Psoas muscle (tissue), 8 donors: ENCODE data around the gene NR6A1. TPM values are rescaled to one million over a fixed set of nuclear protein-coding genes. Genes with fewer than 3 reads are reported as not detected.

Experiments used
- ATAC-seq, 4 donors: fragments of 200-7000 bp; cut with Tn5 transposase; one replicate each; pipeline ENCODE4 v1.9.1; 2020; ENCODE audit warnings: moderate library complexity in 3 of 4, mild to moderate bottlenecking in 2 of 4
- DNase-seq, 2 donors: peaks; one replicate each; pipeline ENCODE4 v3.0.0-alpha.2; 2020
- H3K27ac ChIP-seq: fragments of 200-600 bp; one replicate; pipeline ENCODE4 v1.8.0; 2022
- H3K27me3 ChIP-seq, 3 donors: fragments of 200-600 bp in 1 of 3; one replicate each; pipeline versions ENCODE4 v1.6.1 to v1.8.0; 2013 to 2022; ENCODE audit warnings: low read length in 2 of 3, mild to moderate bottlenecking in 2 of 3, moderate library complexity in 1 of 3; ENCODE audit not compliant: insufficient read depth in 3 of 3
- H3K36me3 ChIP-seq, 2 donors: fragments of 200-600 bp in 1 of 2; one replicate each; pipeline versions ENCODE4 v1.6.1 to v1.8.0; 2013 to 2022; ENCODE audit warnings: low read depth in 1 of 2, mild to moderate bottlenecking in 1 of 2, moderate library complexity in 1 of 2; ENCODE audit not compliant: insufficient read depth in 1 of 2
- H3K4me1 ChIP-seq: fragments of 200-600 bp; one replicate; pipeline ENCODE4 v1.8.0; 2022
- H3K4me3 ChIP-seq: fragments of 200-600 bp; one replicate; pipeline ENCODE4 v1.8.0; 2022; ENCODE audit warnings: mild to moderate bottlenecking
- H3K9me3 ChIP-seq: fragments of 200-600 bp; one replicate; pipeline ENCODE4 v1.8.0; 2022
- WGBS, 3 donors: extraction: QIAGEN DNeasy Blood & Tissue Kit; methylation state at CpG; one replicate each; pipeline versions ENCODE4 v1.1.6 to v1.1.7; 2013; 5-methylcytosine and 5-hydroxymethylcytosine counted together
- intact Hi-C, 2 donors: fragments of 100-400 bp; cut with DNase I; formaldehyde crosslinking; loops; one replicate each; pipeline versions ENCODE4 v1.11.0 to v1.14.2; 2022
- polyA plus RNA-seq, 3 donors: library from polyadenylated mRNA; stranded (reverse); fragments of 200-250 nt; gene quantifications; one replicate each; pipeline ENCODE4 v1.2.3, GENCODE V29; 2013
- total RNA-seq, 4 donors: library from RNA; stranded (reverse); fragmentation: NEBNext Ultra II Directional in 2 of 4; extraction: Animal tissue kit (Norgen Biotek cat#: 25700) in 2 of 4; gene quantifications; one replicate each; pipeline versions ENCODE4 v1.2.1 to v1.2.4, GENCODE V29; 2021 to 2023
- TF ChIP-seq, protein P1 (sequence below): fragments of 200-600 bp; IDR thresholded peaks from one replicate; pipeline ENCODE4 v1.8.0; 2022; ENCODE audit warnings: antibody characterized with exemption
- donor health status: healthy with polysubstance abuse.
- donor health status: DM: no; HTN: no; CAD: no; lungs with moderate emphysema.
- donor health status: Bipolar disorder and iron deficiency.
- donor health status: healthy.
- donor health status: DM: yes; HTN: yes; CAD: no.
- donor health status: DM: no; HTN: no; CAD: no.
- donor health status: DM: no; HTN: no; CAD: no.
- donor health status: DM: yes; HTN: yes; CAD: no.

NR6A1 gene
- total and polyA plus RNA-seq, 7 donors, result 0.32 to 2.6 (median 0.70) TPM

DNA sequence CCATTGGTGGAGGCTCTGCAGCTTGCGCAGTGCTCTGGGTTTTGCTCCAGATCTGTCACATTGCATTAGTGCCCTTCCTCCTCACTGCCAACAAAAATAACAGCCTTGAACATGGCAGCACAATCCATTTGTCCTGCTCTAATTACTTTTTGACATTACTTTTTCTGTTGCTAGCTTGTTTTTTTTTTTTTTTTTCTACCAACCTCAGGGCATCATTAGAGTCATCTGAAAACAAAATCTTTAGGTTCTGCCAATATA lies 146.4 kb downstream of the NR6A1 start:
- DNase-seq (no peak), ATAC-seq (no peak)
- 63 to 81% (median 76%) methylated on average over 1 of the region's 1 CpG for WGBS, 3 donors
- no peak overlapping the region for H3K27ac ChIP-seq
- H3K4me3 ChIP-seq, result no peak overlapping the region
- no peaks in the 10 kb centered on the region for H3K9me3 ChIP-seq
- intact Hi-C loops, result no loop called here
- H3K27me3 ChIP-seq, result no peaks in the 10 kb centered on the region
- H3K36me3 ChIP-seq, result no peaks in the 10 kb centered on the region
- peaks cover 9% of the 10 kb centered on the region for H3K4me1 ChIP-seq
- TF ChIP-seq, protein P1, sequence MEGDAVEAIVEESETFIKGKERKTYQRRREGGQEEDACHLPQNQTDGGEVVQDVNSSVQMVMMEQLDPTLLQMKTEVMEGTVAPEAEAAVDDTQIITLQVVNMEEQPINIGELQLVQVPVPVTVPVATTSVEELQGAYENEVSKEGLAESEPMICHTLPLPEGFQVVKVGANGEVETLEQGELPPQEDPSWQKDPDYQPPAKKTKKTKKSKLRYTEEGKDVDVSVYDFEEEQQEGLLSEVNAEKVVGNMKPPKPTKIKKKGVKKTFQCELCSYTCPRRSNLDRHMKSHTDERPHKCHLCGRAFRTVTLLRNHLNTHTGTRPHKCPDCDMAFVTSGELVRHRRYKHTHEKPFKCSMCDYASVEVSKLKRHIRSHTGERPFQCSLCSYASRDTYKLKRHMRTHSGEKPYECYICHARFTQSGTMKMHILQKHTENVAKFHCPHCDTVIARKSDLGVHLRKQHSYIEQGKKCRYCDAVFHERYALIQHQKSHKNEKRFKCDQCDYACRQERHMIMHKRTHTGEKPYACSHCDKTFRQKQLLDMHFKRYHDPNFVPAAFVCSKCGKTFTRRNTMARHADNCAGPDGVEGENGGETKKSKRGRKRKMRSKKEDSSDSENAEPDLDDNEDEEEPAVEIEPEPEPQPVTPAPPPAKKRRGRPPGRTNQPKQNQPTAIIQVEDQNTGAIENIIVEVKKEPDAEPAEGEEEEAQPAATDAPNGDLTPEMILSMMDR, result no peak

DNA sequence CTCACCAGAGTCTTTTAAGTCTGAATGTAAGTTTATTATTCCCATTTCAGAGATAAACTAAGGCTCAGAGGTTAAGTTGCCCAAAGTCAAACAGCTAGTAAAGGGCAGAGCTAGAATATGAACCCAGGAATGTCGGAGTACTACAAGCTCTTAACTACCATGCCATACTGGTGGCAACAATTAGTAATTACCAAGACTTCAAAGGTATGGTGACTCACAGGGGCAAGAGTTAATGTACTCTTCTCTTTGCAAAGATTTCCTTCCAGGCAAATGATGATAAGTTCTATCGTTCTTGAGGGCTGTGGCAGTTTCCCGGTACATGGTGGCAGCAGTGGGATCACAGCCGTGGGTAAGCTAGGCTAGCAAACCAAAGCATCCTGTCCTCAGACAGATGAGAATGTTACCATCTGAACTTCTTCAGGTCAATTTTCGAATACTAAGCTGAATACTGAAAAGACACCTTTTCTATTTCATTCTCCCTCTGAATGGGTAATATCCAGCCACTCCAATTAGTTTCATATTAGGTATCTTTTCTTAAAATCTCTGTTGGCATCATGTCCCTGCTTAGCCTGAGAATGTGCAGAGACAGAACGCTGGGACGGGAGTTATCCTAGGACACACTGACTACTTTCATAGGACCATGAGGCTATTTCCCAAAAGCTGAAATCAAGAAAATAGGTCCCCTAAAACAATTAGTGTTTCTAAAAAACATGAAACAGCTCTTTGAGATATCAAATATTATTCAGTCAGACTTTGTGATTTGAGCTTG lies 147.0 kb downstream of the NR6A1 start:
- H3K27ac ChIP-seq, result no peak overlapping the region
- no peaks in the 10 kb centered on the region for H3K36me3 ChIP-seq
- no peak for DNase-seq
- intact Hi-C loops, result no loop called here
- TF ChIP-seq, protein P1, result no peak
- WGBS, 3 donors, result 68 to 83% (median 70%) methylated on average over 7 of the region's 7 CpGs
- no peak for ATAC-seq
- H3K4me1 ChIP-seq, result peaks cover 9% of the 10 kb centered on the region
- H3K4me3 ChIP-seq, result no peak overlapping the region
- H3K27me3 ChIP-seq, result no peaks in the 10 kb centered on the region
- H3K9me3 ChIP-seq, result no peaks in the 10 kb centered on the region

DNA sequence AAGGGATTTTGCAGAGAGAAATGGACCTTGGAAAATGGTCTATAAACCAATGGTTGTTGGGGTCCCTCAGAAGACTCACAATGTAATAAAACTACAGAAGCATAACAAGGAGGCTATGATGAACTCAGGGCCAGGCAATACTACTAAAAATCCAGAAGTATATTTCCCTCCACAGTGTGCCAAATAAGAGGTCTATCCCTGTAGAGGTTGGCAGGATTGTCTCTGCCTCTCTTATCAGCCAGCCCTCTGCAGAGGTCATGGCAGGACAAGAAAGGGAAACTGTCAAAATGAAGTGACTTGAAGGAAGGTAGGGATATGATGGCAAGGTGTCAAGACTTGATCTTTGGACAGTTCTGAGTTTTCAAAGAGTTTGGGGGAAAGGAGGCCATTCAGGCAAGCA lies 148.2 kb downstream of the NR6A1 start:
- TF ChIP-seq, protein P1, result no peak
- no peaks in the 10 kb centered on the region for H3K27me3 ChIP-seq
- DNase-seq (no peak), ATAC-seq (no peak)
- H3K4me3 ChIP-seq, result no peak overlapping the region
- no peak overlapping the region for H3K27ac ChIP-seq
- peaks cover 9% of the 10 kb centered on the region for H3K4me1 ChIP-seq
- intact Hi-C loops, result no loop called here
- H3K36me3 ChIP-seq, result no peaks in the 10 kb centered on the region
- H3K9me3 ChIP-seq, result no peaks in the 10 kb centered on the region

DNA sequence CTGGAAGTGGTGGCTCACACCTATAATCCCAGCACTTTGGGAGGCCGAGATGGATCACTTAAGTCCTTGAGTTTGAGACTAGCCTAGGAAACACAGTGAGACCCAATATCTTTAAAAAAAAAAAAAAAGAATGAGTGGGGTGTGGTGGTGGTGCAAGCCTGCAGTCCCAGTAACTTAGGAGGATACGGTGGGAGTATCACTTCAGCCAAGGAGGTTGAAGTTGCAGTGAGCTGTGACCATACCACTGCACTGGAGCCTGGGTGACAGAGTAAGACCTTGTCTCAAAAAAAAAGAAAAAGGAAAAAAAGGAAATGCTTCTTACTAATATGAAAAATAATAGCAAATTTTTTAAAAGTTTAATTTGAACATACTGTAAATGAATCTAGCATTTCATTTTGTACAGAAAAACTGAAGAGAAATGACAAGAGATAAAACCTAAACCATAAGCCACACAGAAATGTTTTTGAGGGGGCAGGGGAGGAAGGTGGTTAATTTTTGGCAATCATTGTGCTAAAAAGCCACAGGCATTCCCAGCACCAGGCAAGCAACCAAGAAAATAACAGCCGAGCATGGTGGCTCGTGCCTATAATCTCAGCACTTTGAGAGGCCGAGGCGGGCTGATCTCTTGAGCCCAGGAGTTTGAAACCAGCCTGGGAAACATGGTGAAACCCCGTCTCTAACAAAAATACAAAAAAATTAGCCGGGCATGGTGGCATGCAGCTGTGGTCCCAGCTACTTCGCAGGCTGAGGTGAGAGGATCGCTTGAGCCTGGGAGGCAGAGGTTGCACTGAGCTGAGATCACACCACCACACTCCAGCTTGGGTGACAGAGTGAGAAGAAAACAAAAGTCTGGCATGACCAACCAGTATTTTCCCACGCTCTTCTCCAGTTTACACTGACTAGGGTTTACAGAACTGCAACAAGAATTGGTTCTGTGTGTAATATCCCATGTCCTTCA lies 149.5 kb downstream of the NR6A1 start:
- Histone ChIP-seq H3K27ac (no peak overlapping the region), H3K4me1 (peaks cover 9% of the 10 kb centered on the region), H3K27me3 (no peaks in the 10 kb centered on the region), H3K9me3 (no peaks in the 10 kb centered on the region), H3K36me3 (no peaks in the 10 kb centered on the region), H3K4me3 (no peak overlapping the region)
- ATAC-seq, result no peak
- intact Hi-C loops, result no loop called here
- TF ChIP-seq, protein P1, result no peak
- DNase-seq, result no peak
- 42 to 48% (median 45%) methylated on average over 11 of the region's 11 CpGs for WGBS, 3 donors
